ENCODE data around the gene CNR1. TPM values are rescaled to one million over a fixed set of nuclear protein-coding genes. Genes with fewer than 3 reads are reported as not detected.
A peak's percentile ranks its signal among the peaks of the same experiment; 100 is the strongest.

The CNR1 gene
- polyA plus RNA-seq (493 and 512 TPM in 2 replicates), polyA minus RNA-seq (718 and 731 TPM in 2 replicates)

GRCh38 chr6:88165844-88166492, at the start of gene CNR1:
Gene CNR1, minus strand, starts transcription at chr6:88166347. Its CDS starts 21,073 bp downstream, at chr6:88145274.
- peaks cover 14% of the 10 kb centered on the region for H3K27me3 ChIP-seq (ENCODE audit: insufficient read depth, low read depth, low read length)
- H3K4me2 ChIP-seq (ENCODE audit: low read length): peak within 1 kb of the TSS; percentile 75
- H3K9me2 ChIP-seq (ENCODE audit: insufficient read depth, low read length): no peaks in the 10 kb centered on the region
- H3F3A ChIP-seq (ENCODE audit: insufficient read depth, low read length, poor library complexity, severe bottlenecking): peaks cover 5% of the 10 kb centered on the region
- H3K36me3 ChIP-seq (ENCODE audit: insufficient read depth, low read length): no peaks in the 10 kb centered on the region
- no peaks in the 10 kb centered on the region for H4K20me1 ChIP-seq (ENCODE audit: insufficient read depth)
- H3K9ac ChIP-seq (ENCODE audit: low read length): peak within 1 kb of the TSS; percentile 95
- H3K4me3 ChIP-seq (ENCODE audit: low read length): peak within 1 kb of the TSS; percentile 89
- no peaks in the 10 kb centered on the region for H3K9me3 ChIP-seq (ENCODE audit: low read length)
- peak; percentile 44 for TF ChIP-seq CTCF (IDR thresholded peaks at IDR 0.05; ENCODE audit: poor library complexity, severe bottlenecking)
- TF ChIP-seq SMC3 (conservative IDR thresholded peaks at IDR 0.05; ENCODE audit: poor library complexity): peak; percentile 46
- TF ChIP-seq MXI1 (conservative IDR thresholded peaks at IDR 0.05; ENCODE audit: poor library complexity, severe bottlenecking): peak; percentile 60
- no peak for TF ChIP-seq EZH2 (IDR thresholded peaks at IDR 0.05; ENCODE audit: borderline replicate concordance, insufficient read depth, low read length, poor library complexity, severe bottlenecking)
- TF ChIP-seq RAD21 (conservative IDR thresholded peaks at IDR 0.05): peak; percentile 59
- TF ChIP-seq TAF1 (IDR thresholded peaks at IDR 0.05; ENCODE audit: low read depth): peak; percentile 82
- TF ChIP-seq EP300 (conservative IDR thresholded peaks at IDR 0.05; ENCODE audit: poor library complexity, severe bottlenecking): no peak
- peak; percentile 91 for TF ChIP-seq POLR2AphosphoS5 (IDR thresholded peaks at IDR 0.05)
- peak; percentile 40 for TF ChIP-seq REST (IDR thresholded peaks at IDR 0.05; ENCODE audit: borderline replicate concordance)
- peak within 1 kb of the TSS; percentile 92 for H3K27ac ChIP-seq (ENCODE audit: low read length)
- H2AFZ ChIP-seq (ENCODE audit: low read depth, low read length): peak within 1 kb of the TSS; percentile 49
- H3K79me2 ChIP-seq (replicated peaks; ENCODE audit: insufficient read depth, low read length): peaks cover 51% of the 10 kb centered on the region

- Histone ChIP-seq H3K9ac (ENCODE audit: low read length) (no peak overlapping the region), H3K4me3 (ENCODE audit: low read length) (no peak overlapping the region), H3F3A (ENCODE audit: insufficient read depth, low read length, poor library complexity, severe bottlenecking) (peaks cover 7% of the 10 kb centered on the region), H3K27me3 (ENCODE audit: insufficient read depth, low read depth, low read length) (no peaks in the 10 kb centered on the region), H3K9me3 (ENCODE audit: low read length) (no peaks in the 10 kb centered on the region), H2AFZ (ENCODE audit: low read depth, low read length) (no peak overlapping the region), H3K36me3 (ENCODE audit: insufficient read depth, low read length) (no peaks in the 10 kb centered on the region), H3K79me2 (replicated peaks; ENCODE audit: insufficient read depth, low read length) (no peaks in the 10 kb centered on the region), H3K4me2 (ENCODE audit: low read length) (no peak overlapping the region), H4K20me1 (ENCODE audit: insufficient read depth) (no peaks in the 10 kb centered on the region), H3K9me2 (ENCODE audit: insufficient read depth, low read length) (no peaks in the 10 kb centered on the region), H3K27ac (ENCODE audit: low read length) (no peak overlapping the region)
- TF ChIP-seq EP300 (conservative IDR thresholded peaks at IDR 0.05; ENCODE audit: poor library complexity, severe bottlenecking) (peak; percentile 40), MXI1 (conservative IDR thresholded peaks at IDR 0.05; ENCODE audit: poor library complexity, severe bottlenecking) (no peak)
These were observed 45.3 kb upstream of the CNR1 start for GRCh38 chr6:88211446-88211845.
